HepG2 (cell line): ENCODE results near the gene CDK10. TPM values are rescaled to one million over a fixed set of nuclear protein-coding genes. Genes with fewer than 3 reads are reported as not detected.

Source experiments
- ARID5B ChIP-seq: IDR thresholded peaks from 2 replicates; pipeline ENCODE4 v1.4.0; 2020; ENCODE audit warnings: mild to moderate bottlenecking, missing genetic modification reagents
- ATF7-NPFF ChIP-seq: sonication (generic); formaldehyde crosslinking; IDR thresholded peaks from 2 replicates; pipeline ENCODE4 v1.8.1; 2023; ENCODE audit warnings: mild to moderate bottlenecking, low read depth, missing genetic modification reagents, moderate library complexity
- BORCS8-MEF2B ChIP-seq: sonication (generic); formaldehyde crosslinking; IDR thresholded peaks from 2 replicates; pipeline ENCODE4 v1.8.0; 2022; ENCODE audit warnings: mild to moderate bottlenecking, missing genetic modification reagents
- KDM3A ChIP-seq: IDR thresholded peaks from 2 replicates; pipeline ENCODE4 v1.6.1; 2018; ENCODE audit warnings: low read depth, missing compliant biosample characterization
- KDM4B ChIP-seq: sonication (generic); formaldehyde crosslinking; IDR thresholded peaks from 2 replicates; pipeline ENCODE4 v1.4.0; 2020; ENCODE audit warnings: missing genetic modification reagents
- MXI1 ChIP-seq: IDR thresholded peaks from 3 replicates; pipeline ENCODE4 v1.6.1; 2012; ENCODE audit warnings: low read depth, low read length, inconsistent platforms, borderline replicate concordance
- MZF1 ChIP-seq: sonication (generic); formaldehyde crosslinking; IDR thresholded peaks from 2 replicates; pipeline ENCODE4 v1.8.1; 2023; ENCODE audit warnings: mild to moderate bottlenecking, missing genetic modification reagents, borderline replicate concordance
- NKX3-1 ChIP-seq: sonication (generic); formaldehyde crosslinking; IDR thresholded peaks from 2 replicates; pipeline ENCODE4 v1.5.0; 2020; ENCODE audit warnings: missing genetic modification reagents
- RCOR2 ChIP-seq: IDR thresholded peaks from 2 replicates; pipeline ENCODE4 v1.6.1; 2016; ENCODE audit warnings: missing biosample characterization, missing genetic modification reagents
- RFX5 ChIP-seq: IDR thresholded peaks from 2 replicates; pipeline ENCODE4 v1.6.1; 2011; ENCODE audit warnings: low read depth, low read length, improper control_type of control experiment
- SATB2 ChIP-seq: sonication (generic); formaldehyde crosslinking; IDR thresholded peaks from 2 replicates; pipeline ENCODE4 v1.5.0; 2020; ENCODE audit warnings: missing genetic modification reagents
- SP5 ChIP-seq: IDR thresholded peaks from 2 replicates; pipeline ENCODE4 v1.6.1; 2016; ENCODE audit warnings: low read depth, borderline replicate concordance
- TERF1 ChIP-seq: sonication (generic); formaldehyde crosslinking; IDR thresholded peaks from 2 replicates; pipeline ENCODE4 v1.8.0; 2022; ENCODE audit warnings: mild to moderate bottlenecking, missing genetic modification reagents, moderate library complexity
- ZFP91 ChIP-seq: sonication (generic); formaldehyde crosslinking; IDR thresholded peaks from 2 replicates; pipeline ENCODE4 v1.9.0; 2022; ENCODE audit warnings: missing genetic modification reagents, mild to moderate bottlenecking, borderline replicate concordance
- ZNF280D ChIP-seq: sonication (generic); formaldehyde crosslinking; IDR thresholded peaks from 2 replicates; pipeline ENCODE4 v1.5.1; 2020; ENCODE audit warnings: mild to moderate bottlenecking, missing genetic modification reagents
- ZNF441 ChIP-seq: sonication (generic); formaldehyde crosslinking; IDR thresholded peaks from 2 replicates; pipeline ENCODE4 v1.7.0; 2021; ENCODE audit warnings: missing genetic modification reagents, borderline replicate concordance
- ZNF567 ChIP-seq: sonication (generic); formaldehyde crosslinking; IDR thresholded peaks from 2 replicates; pipeline ENCODE4 v1.8.1; 2023; ENCODE audit warnings: mild to moderate bottlenecking, missing genetic modification reagents, borderline replicate concordance
- ZNF597 ChIP-seq: sonication (generic); formaldehyde crosslinking; IDR thresholded peaks from 2 replicates; pipeline ENCODE4 v1.5.0; 2020; ENCODE audit warnings: missing genetic modification reagents
- ZNF792 ChIP-seq: IDR thresholded peaks from 2 replicates; pipeline ENCODE4 v1.6.1; 2016
- polyA plus RNA-seq, 8 experiments: library from polyadenylated mRNA; depleted of rRNA in 3 of 8; stranded (reverse) in 7 of 8; unstranded in 1 of 8; fragments of >200 nt; fragmentation: Illumina TruSeq in 4 of 8; extraction: Trizol in 4 of 8; gene quantifications; 2 replicates each; pipeline versions ENCODE4 v1.2.1 to v1.2.3, GENCODE V29; 2011 to 2016; ENCODE audit warnings: low read depth in 4 of 8, missing spikeins in 1 of 8, mixed read lengths in 1 of 8; ENCODE audit not compliant: insufficient read depth in 1 of 8
- total RNA-seq, 5 experiments: library from RNA; depleted of rRNA; stranded (reverse); fragments of >200 nt; fragmentation: Illumina TruSeq; extraction: Trizol; gene quantifications; 2 replicates each; pipeline ENCODE4 v1.2.3, GENCODE V29; 2016; ENCODE audit warnings: low read depth in 1 of 5

The CDK10 gene
- total and polyA plus RNA-seq, 2 of the 13 experiments (the other 11 are each of a cell fraction or from before 2014, with no cell fraction given), result 2.5 to 3.9 TPM

- TF ChIP-seq ARID5B (CRISPR knock-in tag), result peak; percentile 62
- TF ChIP-seq TERF1 (CRISPR knock-in tag), result no peak
- TF ChIP-seq ATF7-NPFF (CRISPR knock-in tag), result peak; percentile 75
- TF ChIP-seq ZNF792 (CRISPR knock-in tag), result peak; percentile 33; the same call in 1 of the 2 replicates
- TF ChIP-seq MXI1, result peak; percentile 99
- TF ChIP-seq ZNF280D (CRISPR knock-in tag), result peak; percentile 41; the same call in 1 of the 2 replicates
- TF ChIP-seq ZNF597 (CRISPR knock-in tag), result no peak
- TF ChIP-seq RFX5, result peak; percentile 90
- peak; percentile 90 for TF ChIP-seq KDM3A (CRISPR knock-in tag)
- peak; percentile 72 for TF ChIP-seq ZFP91
- peak; percentile 83 for TF ChIP-seq ZNF441 (CRISPR knock-in tag)
- peak; percentile 14; the same call in 1 of the 2 replicates for TF ChIP-seq RCOR2
- peak; percentile 97 for TF ChIP-seq ZNF567 (CRISPR knock-in tag)
- TF ChIP-seq SATB2, result no peak
- no peak for TF ChIP-seq BORCS8-MEF2B
- TF ChIP-seq NKX3-1, result no peak; the same call in 1 of the 2 replicates
- TF ChIP-seq SP5, result peak; percentile 97
- TF ChIP-seq KDM4B (CRISPR knock-in tag), result no peak; the same call in 1 of the 2 replicates
- 0 out of 2 replicates have a peak, but pooled peaks have one; percentile 17 for TF ChIP-seq MZF1 (CRISPR knock-in tag)
These were observed 13.7 kb downstream of the CDK10 start (continued) for GRCh38 chr16:89700100-89700648.
